Caco-2 (cell line): ENCODE data around the gene CKAP4. TPM values are rescaled to one million over a fixed set of nuclear protein-coding genes. Genes with fewer than 3 reads are reported as not detected.

ENCODE experiments used
- BruUV-seq: library from RNA; stranded (reverse); fragments of 400-500 nt; replicated peaks from 2 replicates; lab custom pipeline; 2021; lab: Mats Ljungman, UMichigan
- CTCF ChIA-PET: fragments of 300-600 bp; sonication (Branson Sonifier 250); formaldehyde crosslinking; loops from one replicate; lab custom pipeline; 2022; ENCODE audit warnings: antibody characterized with exemption; lab: Charles Lee
- POLR2A ChIA-PET: fragments of 300-600 bp; sonication (Branson Sonifier 250); formaldehyde crosslinking; loops from one replicate; lab custom pipeline; 2022; ENCODE audit warnings: antibody characterized with exemption; lab: Charles Lee
- DNase-seq, 2 experiments: peaks; one replicate each; pipeline versions ENCODE4 v3.0.0 to v3.0.0-alpha.2; 2020 to 2022
- H3K27me3 ChIP-seq: replicated peaks from 2 replicates; pipeline ENCODE4 v1.6.0; 2011; ENCODE audit warnings: low read length; ENCODE audit not compliant: control insufficient read depth, insufficient read depth
- H3K36me3 ChIP-seq: 2 replicates; pipeline ENCODE4 v1.5.1; 2011; ENCODE audit warnings: low read length; ENCODE audit not compliant: control insufficient read depth, insufficient read depth
- H3K4me1 ChIP-seq: fragments of 250-450 bp; sonication (Bioruptor Pico); 2 replicates; pipeline ENCODE4 v1.5.1; 2020; ENCODE audit warnings: mild to moderate bottlenecking
- H3K4me3 ChIP-seq: 2 replicates; pipeline ENCODE4 v1.5.1; 2011; ENCODE audit warnings: low read depth, mild to moderate bottlenecking, control low read depth, low read length
- H3K9me3 ChIP-seq: fragments of 250-450 bp; sonication (Bioruptor Pico); 2 replicates; pipeline ENCODE4 v1.5.1; 2020; ENCODE audit warnings: mild to moderate bottlenecking, moderate library complexity
- H3K27ac Mint-ChIP-seq: one replicate; pipeline ENCODE4 v1.8.0; 2022; ENCODE audit warnings: mixed read lengths; ENCODE audit not compliant: unreplicated experiment
- H3K27me3 Mint-ChIP-seq: one replicate; pipeline ENCODE4 v1.8.0; 2022; ENCODE audit warnings: mixed read lengths; ENCODE audit not compliant: insufficient read depth, unreplicated experiment
- H3K36me3 Mint-ChIP-seq: one replicate; pipeline ENCODE4 v1.8.0; 2022; ENCODE audit warnings: mild to moderate bottlenecking, mixed read lengths; ENCODE audit not compliant: insufficient read depth, unreplicated experiment
- H3K4me1 Mint-ChIP-seq: one replicate; pipeline ENCODE4 v1.8.0; 2022; ENCODE audit warnings: low read depth, mixed read lengths; ENCODE audit not compliant: unreplicated experiment
- H3K4me3 Mint-ChIP-seq: one replicate; pipeline ENCODE4 v1.8.0; 2022; ENCODE audit warnings: mild to moderate bottlenecking, moderate library complexity, mixed read lengths; ENCODE audit not compliant: unreplicated experiment
- H3K9me3 Mint-ChIP-seq: one replicate; pipeline ENCODE4 v1.8.0; 2022; ENCODE audit warnings: mixed read lengths; ENCODE audit not compliant: unreplicated experiment
- intact Hi-C: fragments of 100-400 bp; cut with micrococcal nuclease; formaldehyde crosslinking; loops from one replicate; pipeline ENCODE4 v1.10.0; 2022; ENCODE audit not compliant: unreplicated experiment
- total RNA-seq: library from RNA; stranded (reverse); gene quantifications from 2 replicates; pipeline ENCODE4 v1.2.3, GENCODE V29; 2022
- TF ChIP-seq, protein P1 (sequence below), 2 experiments: fragments of 200-600 bp in 1 of 2; IDR thresholded peaks; 1 replicate in 1 of 2; 2 replicates in 1 of 2; pipeline versions ENCODE4 v1.5.1 to v1.8.0; 2011 to 2022; ENCODE audit warnings: antibody characterized with exemption in 1 of 2, control low read depth in 1 of 2, inconsistent platforms in 1 of 2, low read depth in 1 of 2, low read length in 1 of 2, mild to moderate bottlenecking in 1 of 2, moderate library complexity in 1 of 2; ENCODE audit not compliant: insufficient read depth in 1 of 2, severe bottlenecking in 1 of 2, unreplicated experiment in 1 of 2

The CKAP4 gene
- total RNA-seq, 1 experiment from 2014 or later, result 63.1 TPM

DNA sequence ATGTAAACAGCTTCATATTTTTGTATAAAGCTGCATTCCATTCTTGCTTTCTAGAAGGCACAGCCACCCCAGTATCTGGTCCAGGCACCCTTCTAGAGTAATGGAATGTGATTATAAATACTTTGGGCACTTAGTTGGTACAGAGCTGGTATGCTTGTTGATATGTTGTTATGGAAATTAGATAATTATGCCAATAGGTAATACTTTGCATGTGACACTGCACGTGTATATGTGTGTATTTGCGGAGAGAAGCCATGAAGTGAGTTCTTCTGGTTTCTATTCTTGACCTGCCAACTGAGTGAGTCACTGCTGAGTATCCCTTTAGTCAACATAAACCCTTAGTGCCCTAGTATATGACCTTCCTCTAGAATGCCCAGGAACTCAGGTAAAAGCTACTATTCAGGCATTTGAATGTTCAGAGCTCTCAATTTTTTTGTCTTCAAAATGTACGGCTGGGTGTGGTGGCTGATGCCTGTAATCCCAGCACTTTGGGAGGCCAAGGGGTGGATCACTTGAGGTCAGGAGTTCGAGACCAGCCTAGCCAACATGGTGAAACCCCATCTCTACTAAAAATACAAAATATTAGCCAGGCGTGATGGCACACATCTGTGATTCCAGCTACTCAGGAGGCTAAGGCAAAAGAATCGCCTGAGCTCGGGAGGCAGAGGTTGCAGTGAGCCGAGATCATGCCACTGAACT is 48.5 kb upstream of the CKAP4 start:
- CTCF ChIA-PET, result no interaction called here
- no TSS peak for BruUV-seq
- H3K4me3 Mint-ChIP-seq, result no peak overlapping the region

DNA sequence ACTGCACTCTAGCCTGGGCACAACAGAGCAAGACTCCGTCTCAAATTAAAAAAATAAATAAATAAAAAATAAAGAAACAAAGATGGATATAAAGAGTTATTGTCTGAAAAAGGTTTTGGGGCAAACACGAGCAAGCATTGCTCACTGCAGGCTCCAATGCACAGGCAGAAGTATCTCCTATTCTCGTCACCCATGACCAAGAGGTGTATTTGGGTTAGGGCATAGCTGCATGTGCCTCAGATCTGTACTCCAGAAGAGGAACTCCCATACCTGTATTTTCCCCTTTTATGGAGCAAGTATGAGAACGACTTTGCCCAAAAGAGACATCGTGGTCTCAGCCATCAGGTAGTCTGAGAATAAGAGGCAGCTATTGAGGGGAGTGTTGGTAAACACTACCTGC is 44.5 kb upstream of the CKAP4 start:
- CTCF ChIA-PET, result no interaction called here
- intact Hi-C loops, result no loop called here
- no peak overlapping the region for H3K4me3 ChIP-seq
- TF ChIP-seq, protein P1, sequence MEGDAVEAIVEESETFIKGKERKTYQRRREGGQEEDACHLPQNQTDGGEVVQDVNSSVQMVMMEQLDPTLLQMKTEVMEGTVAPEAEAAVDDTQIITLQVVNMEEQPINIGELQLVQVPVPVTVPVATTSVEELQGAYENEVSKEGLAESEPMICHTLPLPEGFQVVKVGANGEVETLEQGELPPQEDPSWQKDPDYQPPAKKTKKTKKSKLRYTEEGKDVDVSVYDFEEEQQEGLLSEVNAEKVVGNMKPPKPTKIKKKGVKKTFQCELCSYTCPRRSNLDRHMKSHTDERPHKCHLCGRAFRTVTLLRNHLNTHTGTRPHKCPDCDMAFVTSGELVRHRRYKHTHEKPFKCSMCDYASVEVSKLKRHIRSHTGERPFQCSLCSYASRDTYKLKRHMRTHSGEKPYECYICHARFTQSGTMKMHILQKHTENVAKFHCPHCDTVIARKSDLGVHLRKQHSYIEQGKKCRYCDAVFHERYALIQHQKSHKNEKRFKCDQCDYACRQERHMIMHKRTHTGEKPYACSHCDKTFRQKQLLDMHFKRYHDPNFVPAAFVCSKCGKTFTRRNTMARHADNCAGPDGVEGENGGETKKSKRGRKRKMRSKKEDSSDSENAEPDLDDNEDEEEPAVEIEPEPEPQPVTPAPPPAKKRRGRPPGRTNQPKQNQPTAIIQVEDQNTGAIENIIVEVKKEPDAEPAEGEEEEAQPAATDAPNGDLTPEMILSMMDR (IDR thresholded peaks at IDR 0.05; ENCODE audit: insufficient read depth in 1 of 2, low read depth in 1 of 2, low read length in 1 of 2, severe bottlenecking in 1 of 2, unreplicated experiment in 1 of 2), result no peak
- Mint-ChIP-seq H3K27ac (no peak overlapping the region), H3K27me3 (no peaks in the 10 kb centered on the region), H3K4me1 (peaks cover 7% of the 10 kb centered on the region), H3K9me3 (no peaks in the 10 kb centered on the region), H3K36me3 (no peaks in the 10 kb centered on the region), H3K4me3 (no peak overlapping the region)
- BruUV-seq, result no TSS peak
- peaks cover 15% of the 10 kb centered on the region for H3K4me1 ChIP-seq
- H3K36me3 ChIP-seq, result no peaks in the 10 kb centered on the region
- no peaks in the 10 kb centered on the region for H3K27me3 ChIP-seq
- H3K9me3 ChIP-seq, result no peaks in the 10 kb centered on the region
- POLR2A ChIA-PET, result no interaction called here
- DNase-seq, result no peak

More for the DNA sequence above, 48.5 kb upstream of the CKAP4 start:
- H3K4me1 ChIP-seq, result peaks cover 3% of the 10 kb centered on the region
- POLR2A ChIA-PET, result interaction anchor here (1.3 kb wide), 1 partner anchor 62 kb away, joined by 3 read pairs; the partner anchor contains the start of gene POLR3B
- no peaks in the 10 kb centered on the region for H3K27me3 ChIP-seq
- intact Hi-C loops, result loop anchor here (1.0 kb wide), 1 partner anchor 45 kb away; no protein-coding TSS in a partner anchor
- Mint-ChIP-seq H3K36me3 (no peaks in the 10 kb centered on the region), H3K27me3 (no peaks in the 10 kb centered on the region), H3K27ac (no peak overlapping the region), H3K4me1 (peaks cover 2% of the 10 kb centered on the region), H3K9me3 (no peaks in the 10 kb centered on the region)
- H3K9me3 ChIP-seq, result no peaks in the 10 kb centered on the region
- no peak for DNase-seq
- TF ChIP-seq, protein P1 (IDR thresholded peaks at IDR 0.05; ENCODE audit: insufficient read depth in 1 of 2, low read depth in 1 of 2, low read length in 1 of 2, severe bottlenecking in 1 of 2, unreplicated experiment in 1 of 2), result no peak
- no peak overlapping the region for H3K4me3 ChIP-seq
- no peaks in the 10 kb centered on the region for H3K36me3 ChIP-seq

DNA sequence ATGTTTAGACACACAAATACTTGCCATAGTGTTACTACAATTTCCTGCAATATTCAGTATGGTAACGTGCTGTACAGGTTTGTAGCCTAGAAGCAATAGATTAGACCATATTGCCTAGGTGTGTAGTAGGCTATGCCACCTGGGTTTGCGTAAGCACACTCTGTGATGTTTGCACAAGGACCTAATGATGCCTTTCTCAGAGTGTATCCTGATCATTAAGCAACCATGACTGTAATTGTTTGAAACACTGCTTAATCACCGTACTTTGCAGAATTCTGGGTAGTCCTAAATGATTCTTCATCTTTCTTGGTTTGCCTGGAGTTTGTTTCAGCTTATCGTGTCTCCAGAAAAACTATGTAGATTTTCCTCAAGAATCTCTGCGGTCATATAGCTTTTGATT is 43.5 kb upstream of the CKAP4 start:
- no peaks in the 10 kb centered on the region for H3K9me3 ChIP-seq
- ChIA-PET POLR2A (no interaction called here), CTCF (no interaction called here)
- no peaks in the 10 kb centered on the region for H3K36me3 ChIP-seq
- peaks cover 15% of the 10 kb centered on the region for H3K4me1 ChIP-seq
- Mint-ChIP-seq H3K9me3 (no peaks in the 10 kb centered on the region), H3K4me3 (no peak overlapping the region), H3K4me1 (peaks cover 7% of the 10 kb centered on the region), H3K27me3 (no peaks in the 10 kb centered on the region), H3K27ac (no peak overlapping the region), H3K36me3 (no peaks in the 10 kb centered on the region)
- no peaks in the 10 kb centered on the region for H3K27me3 ChIP-seq
- no peak for DNase-seq
- TF ChIP-seq, protein P1 (IDR thresholded peaks at IDR 0.05; ENCODE audit: insufficient read depth in 1 of 2, low read depth in 1 of 2, low read length in 1 of 2, severe bottlenecking in 1 of 2, unreplicated experiment in 1 of 2), result no peak
- intact Hi-C loops, result no loop called here
- H3K4me3 ChIP-seq, result no peak overlapping the region
- no TSS peak for BruUV-seq
